Stimulated activated CD4-positive, alpha-beta T cell treated with anti-CD3 and anti-CD28 coated beads, Interleukin-15, amount 100 ng/mL, for 1 hour (primary cell): Measurements from ENCODE around the gene ADPRH.
"Not testable (repeated sequence)": the region's sequence is repeated elsewhere in the genome, so short reads cannot be mapped to it uniquely, and the experiment has no call there.

ENCODE experiments used
- DNase-seq, 2 donors: peaks; one replicate each; pipeline ENCODE4 v3.0.0-alpha.2; 2020; ENCODE audit warnings: low read depth in 1 of 2, low spot score in 1 of 2

Gene ADPRH

DNA sequence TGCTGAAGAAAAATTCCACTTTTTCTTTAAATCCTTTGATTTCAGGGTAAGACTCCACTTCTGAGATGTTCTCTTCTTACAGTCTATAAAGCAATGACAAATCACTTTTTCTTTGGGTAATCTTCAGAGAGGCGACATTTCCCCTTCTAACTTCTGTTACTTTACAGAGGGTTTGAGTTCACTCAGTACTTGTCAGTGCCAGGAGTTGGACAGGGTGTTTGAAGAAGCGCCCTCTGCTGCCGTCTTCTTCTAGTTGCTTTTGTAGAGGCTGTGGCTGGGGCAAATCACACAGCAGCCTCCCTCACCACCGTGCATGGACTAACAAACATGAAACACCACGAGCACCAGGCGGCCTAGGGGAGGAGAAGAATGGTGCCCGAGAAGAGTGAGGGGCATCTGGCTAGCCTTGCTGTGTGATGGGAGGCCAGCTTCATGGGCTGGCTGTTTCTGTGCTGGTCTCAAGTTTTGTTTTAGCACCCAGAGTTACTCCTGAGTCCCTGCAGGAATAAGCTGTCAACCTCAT, 19.8 kb upstream of the ADPRH start, which contains the start of gene CD80:
Gene CD80, minus strand, starts transcription at position 174 of the 523 bp plus-strand sequence. CDS start 1,886 bp downstream, outside the sequence.
- DNase-seq: peak in 1 of 2 donors; percentile 34

DNA sequence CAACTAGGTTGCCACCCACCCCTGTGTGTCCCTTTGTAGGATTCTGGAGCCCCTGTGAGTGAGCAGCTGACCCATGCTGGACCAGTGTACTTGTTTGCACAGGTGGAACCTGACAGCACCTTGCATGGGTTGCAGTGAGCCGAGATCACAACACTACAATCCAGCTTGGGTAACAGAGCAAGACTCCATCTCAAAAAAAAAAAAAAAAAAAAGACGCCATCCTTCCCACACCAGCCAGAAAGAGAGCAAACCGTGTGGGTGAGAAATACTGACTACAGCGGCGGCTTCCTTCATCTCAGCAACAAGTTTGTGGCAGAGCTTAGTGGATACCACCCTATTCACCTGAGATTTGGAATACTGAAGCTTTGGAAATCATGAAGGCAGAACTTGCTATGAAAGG, 19.1 kb upstream of the ADPRH start:
- no peak for DNase-seq

DNA sequence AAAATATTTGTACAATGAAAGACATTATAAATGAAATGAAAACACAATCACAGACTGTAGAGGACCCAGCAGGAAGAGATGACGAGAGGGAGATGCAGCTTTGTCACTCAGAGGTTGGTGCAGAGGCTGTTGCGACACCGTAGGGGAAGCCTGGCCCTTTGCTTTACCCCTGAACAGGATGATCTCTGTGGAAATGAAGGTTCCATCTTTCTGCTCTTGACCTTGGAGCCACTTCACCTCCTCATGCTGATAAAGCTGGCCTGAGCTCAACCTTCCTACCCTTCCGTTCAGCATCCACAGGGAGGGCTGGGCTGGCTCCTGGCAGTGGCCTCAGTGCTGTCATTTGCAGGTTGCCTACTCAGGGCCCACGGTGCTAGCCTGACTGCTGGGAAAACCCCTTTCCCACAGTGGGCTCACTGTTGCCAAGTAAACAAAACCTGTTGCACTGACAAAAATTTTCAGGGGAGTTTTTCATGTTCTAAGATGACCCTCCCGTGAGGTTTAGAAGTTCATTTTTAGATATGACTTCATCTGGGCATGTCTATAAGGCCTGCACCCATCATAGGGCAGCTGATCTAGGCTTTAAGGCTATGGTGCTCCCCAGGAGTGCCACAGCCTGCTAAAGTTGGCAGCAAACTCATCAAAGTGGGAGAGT, 16.9 kb upstream of the ADPRH start:
- DNase-seq: no peak

- not testable (repeated sequence) for DNase-seq
Observed at GRCh38 chr3:119563334-119563733, 16.0 kb upstream of the ADPRH start.

- DNase-seq: no peak
Observed at GRCh38 chr3:119569156-119569555, 10.1 kb upstream of the ADPRH start.

DNA sequence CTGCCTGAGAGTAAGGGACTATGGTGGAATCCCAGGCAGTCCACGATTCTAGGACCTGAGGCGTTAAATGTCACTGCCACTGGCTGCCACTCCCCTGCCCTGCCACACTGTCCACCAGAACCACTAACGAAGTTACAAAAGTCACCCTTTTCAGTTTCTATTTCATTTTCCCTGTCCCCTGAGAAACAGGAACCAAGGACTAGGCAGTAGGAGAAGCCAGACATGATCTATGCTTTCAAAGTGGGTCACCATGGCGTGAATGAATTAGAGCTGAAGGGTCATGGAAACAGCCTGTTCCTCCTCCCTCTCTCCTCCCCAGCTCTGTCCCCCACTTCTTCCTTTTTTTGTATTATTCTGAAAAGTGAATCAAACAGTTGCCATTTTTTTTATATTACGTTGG, 9.1 kb upstream of the ADPRH start:
- no peak for DNase-seq

DNA sequence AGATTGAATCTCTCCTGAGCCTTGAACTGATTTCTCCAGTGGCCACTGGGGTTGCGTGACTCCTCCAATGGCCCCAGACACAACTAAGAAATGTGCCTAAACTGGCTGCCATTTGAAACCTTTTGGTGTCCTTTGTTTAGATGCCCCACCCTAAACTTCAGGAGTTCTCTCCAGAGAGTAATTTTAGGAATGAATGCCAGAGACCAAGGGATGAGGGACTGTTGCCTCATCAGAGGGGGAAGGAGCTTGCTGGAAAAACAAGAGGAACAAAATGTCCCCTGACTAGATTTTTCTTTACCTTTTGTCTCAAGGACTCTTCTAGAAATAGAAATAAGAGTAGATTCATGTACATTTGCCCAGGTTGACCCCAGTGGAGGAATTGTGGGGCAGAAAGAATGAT, 8.1 kb upstream of the ADPRH start:
- DNase-seq: no peak

GRCh38 chr3:119571688-119572087, 7.6 kb upstream of the ADPRH start:
- DNase-seq: no peak

GRCh38 chr3:119575507-119575906, 3.8 kb upstream of the ADPRH start:
- no peak for DNase-seq

GRCh38 chr3:119580067-119580760, 922 bp downstream of the ADPRH start:
- no peak for DNase-seq

GRCh38 chr3:119582178-119582577, 2.9 kb downstream of the ADPRH start:
- DNase-seq: no peak

GRCh38 chr3:119585208-119585607, 5.9 kb downstream of the ADPRH start:
- DNase-seq: no peak

- no peak for DNase-seq
Observed at GRCh38 chr3:119585856-119586570, 6.7 kb downstream of the ADPRH start.

DNA sequence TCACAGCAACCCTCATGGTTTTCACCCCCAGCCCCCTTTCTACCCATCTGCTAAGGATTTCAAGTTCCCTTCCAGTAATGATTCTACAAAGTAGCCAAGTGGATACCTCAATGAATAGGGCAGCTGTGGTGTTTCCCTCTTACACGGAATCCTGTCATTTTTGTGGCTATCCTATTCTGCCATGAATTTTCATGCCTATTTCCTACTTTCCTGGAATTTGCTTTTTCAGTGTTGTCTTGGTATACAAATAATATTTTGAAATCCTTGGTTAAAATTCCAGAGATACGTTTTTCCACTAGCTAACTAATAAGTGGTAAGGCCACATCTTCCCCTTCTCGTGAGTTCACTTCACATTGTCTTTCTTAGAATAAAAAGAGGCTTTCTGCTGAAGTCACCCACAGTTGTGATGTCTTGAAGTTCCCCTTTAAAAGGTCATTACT, 7.5 kb downstream of the ADPRH start:
- DNase-seq: no peak

DNA sequence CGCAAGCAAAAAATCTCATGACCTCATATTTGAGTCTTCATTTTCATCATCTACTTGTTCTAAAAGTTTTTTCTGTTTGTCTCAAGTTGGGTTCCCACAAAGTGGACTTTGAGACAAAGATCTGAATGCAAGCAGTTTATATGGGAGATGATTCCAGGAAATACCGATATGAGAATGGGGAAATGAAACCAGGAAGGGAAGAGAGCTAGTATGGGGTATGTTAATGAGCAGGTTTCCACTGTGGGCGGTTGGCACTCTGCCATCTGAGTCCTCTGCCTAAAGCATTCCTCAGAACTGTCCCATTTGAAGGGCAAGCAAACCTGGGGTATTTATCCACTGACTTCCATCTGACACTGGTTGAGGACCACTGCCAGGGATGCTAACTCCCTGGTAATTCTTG, 8.8 kb downstream of the ADPRH start:
- no peak for DNase-seq

DNA sequence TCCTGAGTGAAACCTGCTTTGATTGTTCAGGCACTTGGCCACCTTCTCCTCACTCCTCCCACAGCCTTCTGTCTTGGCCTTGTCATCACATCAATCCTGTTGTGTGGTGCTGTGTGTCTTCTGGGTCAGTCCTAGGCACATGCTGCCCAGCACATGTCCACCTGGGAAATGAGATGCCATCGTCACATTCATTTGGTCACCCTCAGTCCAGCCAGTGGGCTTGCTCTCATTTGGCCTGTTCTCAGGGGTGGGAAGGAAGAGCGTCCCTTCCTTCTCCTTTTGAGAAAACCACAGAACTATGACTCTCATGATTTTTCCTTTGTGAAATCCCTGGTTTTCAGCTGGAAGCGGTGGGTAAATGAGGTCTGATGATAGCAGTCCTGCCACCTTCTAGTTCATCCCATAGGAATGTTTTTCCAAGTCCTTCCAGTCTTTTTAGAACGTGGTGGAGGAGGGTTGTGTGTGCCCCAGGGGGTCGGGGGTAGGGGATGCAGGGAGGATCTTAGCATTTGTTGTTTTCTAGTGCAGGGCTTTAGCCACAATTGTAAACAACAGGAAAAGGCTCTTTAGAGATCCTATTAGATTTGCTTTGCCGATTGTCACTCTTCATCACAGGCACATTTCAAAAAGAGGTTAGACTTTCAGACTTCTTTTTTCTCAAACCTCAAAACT, 9.9 kb downstream of the ADPRH start:
- DNase-seq: no peak

GRCh38 chr3:119590706-119591105, 11.4 kb downstream of the ADPRH start:
- DNase-seq: no peak

DNA sequence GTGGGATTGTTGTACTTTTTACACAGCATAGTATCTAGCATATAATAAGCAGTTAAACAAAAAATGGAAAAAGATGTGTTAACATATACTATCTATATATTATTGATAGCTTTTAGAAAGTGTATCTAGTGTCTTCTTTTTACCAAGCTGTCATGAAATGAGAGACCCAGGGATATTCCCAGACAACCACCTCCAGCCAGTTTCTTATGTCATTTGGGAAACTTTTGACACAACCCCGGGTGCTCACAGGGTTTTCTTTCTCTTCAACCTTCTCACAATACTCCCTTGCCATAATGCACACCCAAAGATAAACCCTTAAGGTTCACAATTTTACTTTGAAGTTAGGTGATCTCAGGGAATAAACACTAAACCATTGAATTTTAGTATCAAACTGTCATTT, 13.6 kb downstream of the ADPRH start:
- DNase-seq: no peak

DNA sequence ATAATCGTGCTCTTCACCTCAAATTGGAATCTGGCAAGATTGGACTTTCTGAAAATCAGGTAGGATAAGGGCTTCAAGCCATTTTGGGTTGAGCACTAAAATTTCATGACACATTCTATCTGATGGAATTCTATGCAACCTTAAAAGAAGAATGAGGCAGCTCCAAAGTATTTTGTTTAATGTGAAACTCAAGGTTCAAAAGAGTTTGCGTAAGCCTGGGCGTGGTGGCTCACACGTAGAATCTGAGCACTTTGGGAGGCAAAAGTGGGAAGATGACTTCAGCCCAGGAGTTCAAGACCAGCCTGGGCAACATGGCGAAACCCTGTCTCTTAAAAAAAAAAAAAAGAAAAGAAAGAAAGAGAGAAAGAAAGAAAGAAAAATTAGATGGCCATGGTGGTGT, 14.8 kb downstream of the ADPRH start:
- no peak for DNase-seq

- not testable (repeated sequence) for DNase-seq
Observed at GRCh38 chr3:119594929-119595328, 15.6 kb downstream of the ADPRH start.

- DNase-seq: no peak
Observed at GRCh38 chr3:119595639-119596334, 16.5 kb downstream of the ADPRH start.
